Measurements from ENCODE around the gene PLPP4.

The PLPP4 gene

GRCh38 chr10:120511165-120511564 lies 54.1 kb downstream of the PLPP4 start:
- no peaks in the 10 kb centered on the region for H3K9me3 ChIP-seq (ENCODE audit: control insufficient read depth, insufficient read depth, low read depth, low read length)
- POLR2A ChIA-PET = no interaction called here
- no peak overlapping the region for H3K4me3 ChIP-seq (ENCODE audit: low read depth, low read length)

GRCh38 chr10:120513307-120513796 lies 56.3 kb downstream of the PLPP4 start:
- H3K27ac ChIP-seq (ENCODE audit: extremely low read depth, low read depth, low read length) = no peak overlapping the region
- H3K4me3 ChIP-seq (ENCODE audit: low read depth, low read length) = no peak overlapping the region
- H3K4me1 ChIP-seq (ENCODE audit: control insufficient read depth, insufficient read depth, low read length) = no peaks in the 10 kb centered on the region
- ChIA-PET CTCF (no interaction called here), POLR2A (no interaction called here)
- H3K9me3 ChIP-seq (ENCODE audit: control insufficient read depth, insufficient read depth, low read depth, low read length) = no peaks in the 10 kb centered on the region
- H3K36me3 ChIP-seq (ENCODE audit: control insufficient read depth in 2 of 2, insufficient read depth in 1 of 2, low read length in 2 of 2) = no peaks in the 10 kb centered on the region
- TF ChIP-seq ZNF571 (tag by site-specific recombination; IDR thresholded peaks at IDR 0.05) (no peak), PRDM6 (tag by site-specific recombination; IDR thresholded peaks at IDR 0.05) (no peak), ZSCAN5A (tag by site-specific recombination; IDR thresholded peaks at IDR 0.05) (no peak), ZNF341 (tag by site-specific recombination; IDR thresholded peaks at IDR 0.05; ENCODE audit: low read depth) (no peak)

More at GRCh38 chr10:120511165-120511564, 54.1 kb downstream of the PLPP4 start:
- TF ChIP-seq ZNF221 (tag by site-specific recombination; IDR thresholded peaks at IDR 0.05; ENCODE audit: borderline replicate concordance) (no peak), ZBTB49 (tag by site-specific recombination; IDR thresholded peaks at IDR 0.05; ENCODE audit: low read depth) (no peak), ZSCAN16 (tag by site-specific recombination; IDR thresholded peaks at IDR 0.05) (no peak), ZFHX2 (tag by site-specific recombination; conservative IDR thresholded peaks at IDR 0.05) (no peak), PRDM6 (tag by site-specific recombination; IDR thresholded peaks at IDR 0.05) (no peak), ZNF596 (tag by site-specific recombination; IDR thresholded peaks at IDR 0.05) (no peak), FEZF1 (tag by site-specific recombination; IDR thresholded peaks at IDR 0.05) (no peak), PRDM10 (tag by site-specific recombination; IDR thresholded peaks at IDR 0.05) (no peak), ZNF311 (tag by site-specific recombination; IDR thresholded peaks at IDR 0.05; ENCODE audit: borderline replicate concordance) (no peak), ZNF658 (tag by site-specific recombination; IDR thresholded peaks at IDR 0.05) (no peak), ZNF670 (tag by site-specific recombination; IDR thresholded peaks at IDR 0.05; ENCODE audit: low read depth) (no peak)
- Histone ChIP-seq H3K4me1 (ENCODE audit: control insufficient read depth, insufficient read depth, low read length) (no peaks in the 10 kb centered on the region), H3K36me3 (ENCODE audit: control insufficient read depth in 2 of 2, insufficient read depth in 1 of 2, low read length in 2 of 2) (no peaks in the 10 kb centered on the region), H3K27ac (ENCODE audit: extremely low read depth, low read depth, low read length) (no peak overlapping the region)
- CTCF ChIA-PET = interaction anchor here (0.6 kb wide), 1 partner anchor 324 kb away, joined by 4 read pairs; no protein-coding TSS in a partner anchor

Data from HEK293 (cell line).